ENCODE measurements around the gene TCF7.
A peak's percentile ranks its signal among the peaks of the same experiment; 100 is the strongest.

TCF7 gene

GRCh38 chr5:134127988-134128647 lies 13.6 kb downstream of the TCF7 start:
- H3K27me3 Mint-ChIP-seq: no peaks in the 10 kb centered on the region
- DNase-seq: no peak
- ATAC-seq: no peak
- H3K9me3 Mint-ChIP-seq: no peaks in the 10 kb centered on the region
- peaks cover 24% of the 10 kb centered on the region for H3K36me3 Mint-ChIP-seq (ENCODE audit: low read depth)
- peak overlapping the region; percentile 67 for H3K4me3 Mint-ChIP-seq
- peak overlapping the region; percentile 95 for H3K27ac Mint-ChIP-seq
- H3K4me1 Mint-ChIP-seq: peaks cover 100% of the 10 kb centered on the region

- ATAC-seq (no peak), DNase-seq (no peak)
- H3K4me1 Mint-ChIP-seq: peaks cover 100% of the 10 kb centered on the region
- H3K36me3 Mint-ChIP-seq (ENCODE audit: low read depth): peaks cover 22% of the 10 kb centered on the region
- no peaks in the 10 kb centered on the region for H3K9me3 Mint-ChIP-seq
- peak overlapping the region; percentile 67 for H3K4me3 Mint-ChIP-seq
- H3K27me3 Mint-ChIP-seq: no peaks in the 10 kb centered on the region
- peak overlapping the region; percentile 95 for H3K27ac Mint-ChIP-seq
Measured at GRCh38 chr5:134128648-134128995, 14.1 kb downstream of the TCF7 start.

GRCh38 chr5:134129411-134130238 lies 15.1 kb downstream of the TCF7 start:
- H3K27ac Mint-ChIP-seq: peak overlapping the region; percentile 95
- H3K9me3 Mint-ChIP-seq: no peaks in the 10 kb centered on the region
- H3K4me3 Mint-ChIP-seq: peak overlapping the region; percentile 67
- DNase-seq: no peak
- H3K27me3 Mint-ChIP-seq: no peaks in the 10 kb centered on the region
- no peak for ATAC-seq
- peaks cover 23% of the 10 kb centered on the region for H3K36me3 Mint-ChIP-seq (ENCODE audit: low read depth)
- H3K4me1 Mint-ChIP-seq: peaks cover 97% of the 10 kb centered on the region

GRCh38 chr5:134130239-134130945 lies 15.9 kb downstream of the TCF7 start:
- H3K36me3 Mint-ChIP-seq (ENCODE audit: low read depth): peaks cover 27% of the 10 kb centered on the region
- H3K4me3 Mint-ChIP-seq: peak overlapping the region; percentile 56
- H3K4me1 Mint-ChIP-seq: peaks cover 97% of the 10 kb centered on the region

GRCh38 chr5:134131165-134131564 lies 16.7 kb downstream of the TCF7 start:
- DNase-seq (peak; percentile 69), ATAC-seq (peak; percentile 60)
- H3K27ac Mint-ChIP-seq: peak overlapping the region; percentile 95
- H3K4me3 Mint-ChIP-seq: peak overlapping the region; percentile 56
- H3K9me3 Mint-ChIP-seq: no peaks in the 10 kb centered on the region
- H3K4me1 Mint-ChIP-seq: peaks cover 96% of the 10 kb centered on the region
- no peaks in the 10 kb centered on the region for H3K27me3 Mint-ChIP-seq
- H3K36me3 Mint-ChIP-seq (ENCODE audit: low read depth): peaks cover 30% of the 10 kb centered on the region

More at GRCh38 chr5:134130239-134130945, 15.9 kb downstream of the TCF7 start:
- Mint-ChIP-seq H3K27ac (peak overlapping the region; percentile 95), H3K27me3 (no peaks in the 10 kb centered on the region), H3K9me3 (no peaks in the 10 kb centered on the region)
- no peak for ATAC-seq
- no peak for DNase-seq

- peaks cover 94% of the 10 kb centered on the region for H3K4me1 Mint-ChIP-seq
- peak; percentile 5 for ATAC-seq
- no peak for DNase-seq
Measured at GRCh38 chr5:134131578-134132350, 17.3 kb downstream of the TCF7 start.

GRCh38 chr5:134132372-134133187 lies 18.1 kb downstream of the TCF7 start:
- H3K36me3 Mint-ChIP-seq (ENCODE audit: low read depth): peaks cover 34% of the 10 kb centered on the region
- peak; percentile 78 for DNase-seq
- ATAC-seq: peak; percentile 66
- H3K4me1 Mint-ChIP-seq: peaks cover 94% of the 10 kb centered on the region
- peak overlapping the region; percentile 95 for H3K27ac Mint-ChIP-seq
- no peaks in the 10 kb centered on the region for H3K27me3 Mint-ChIP-seq
- no peaks in the 10 kb centered on the region for H3K9me3 Mint-ChIP-seq
- peak overlapping the region; percentile 39 for H3K4me3 Mint-ChIP-seq

More at GRCh38 chr5:134131578-134132350, 17.3 kb downstream of the TCF7 start:
- Mint-ChIP-seq H3K4me3 (peak overlapping the region; percentile 56), H3K36me3 (ENCODE audit: low read depth) (peaks cover 32% of the 10 kb centered on the region), H3K9me3 (no peaks in the 10 kb centered on the region), H3K27me3 (no peaks in the 10 kb centered on the region), H3K27ac (peak overlapping the region; percentile 95)

GRCh38 chr5:134133188-134133994 lies 18.9 kb downstream of the TCF7 start:
- H3K9me3 Mint-ChIP-seq: no peaks in the 10 kb centered on the region
- peaks cover 32% of the 10 kb centered on the region for H3K36me3 Mint-ChIP-seq (ENCODE audit: low read depth)
- ATAC-seq: no peak
- no peaks in the 10 kb centered on the region for H3K27me3 Mint-ChIP-seq
- DNase-seq: peak; percentile 16
- H3K4me1 Mint-ChIP-seq: peaks cover 94% of the 10 kb centered on the region
- peak overlapping the region; percentile 95 for H3K27ac Mint-ChIP-seq
- H3K4me3 Mint-ChIP-seq: peak overlapping the region; percentile 39

- ATAC-seq: no peak
- DNase-seq: peak; percentile 8
- H3K27me3 Mint-ChIP-seq: no peaks in the 10 kb centered on the region
- H3K4me3 Mint-ChIP-seq: no peak overlapping the region
- no peaks in the 10 kb centered on the region for H3K9me3 Mint-ChIP-seq
- peaks cover 31% of the 10 kb centered on the region for H3K36me3 Mint-ChIP-seq (ENCODE audit: low read depth)
- peak overlapping the region; percentile 48 for H3K27ac Mint-ChIP-seq
- peaks cover 94% of the 10 kb centered on the region for H3K4me1 Mint-ChIP-seq
Measured at GRCh38 chr5:134133995-134134541, 19.6 kb downstream of the TCF7 start.

GRCh38 chr5:134135091-134135655 lies 20.7 kb downstream of the TCF7 start:
- H3K4me1 Mint-ChIP-seq: peaks cover 92% of the 10 kb centered on the region
- DNase-seq (no peak), ATAC-seq (no peak)
- peak overlapping the region; percentile 0 for H3K4me3 Mint-ChIP-seq
- peaks cover 34% of the 10 kb centered on the region for H3K36me3 Mint-ChIP-seq (ENCODE audit: low read depth)
- no peaks in the 10 kb centered on the region for H3K27me3 Mint-ChIP-seq
- H3K27ac Mint-ChIP-seq: peak overlapping the region; percentile 7
- H3K9me3 Mint-ChIP-seq: no peaks in the 10 kb centered on the region

- Mint-ChIP-seq H3K4me3 (no peak overlapping the region), H3K9me3 (no peaks in the 10 kb centered on the region), H3K27ac (no peak overlapping the region), H3K27me3 (no peaks in the 10 kb centered on the region), H3K36me3 (ENCODE audit: low read depth) (peaks cover 36% of the 10 kb centered on the region), H3K4me1 (peaks cover 92% of the 10 kb centered on the region)
- ATAC-seq (no peak), DNase-seq (no peak)
Measured at GRCh38 chr5:134136221-134136631, 21.7 kb downstream of the TCF7 start.

- Mint-ChIP-seq H3K4me1 (peaks cover 91% of the 10 kb centered on the region), H3K9me3 (no peaks in the 10 kb centered on the region), H3K27me3 (no peaks in the 10 kb centered on the region), H3K36me3 (ENCODE audit: low read depth) (peaks cover 40% of the 10 kb centered on the region), H3K4me3 (no peak overlapping the region), H3K27ac (peak overlapping the region; percentile 68)
- ATAC-seq (no peak), DNase-seq (no peak)
Measured at GRCh38 chr5:134136771-134137170, 22.3 kb downstream of the TCF7 start.

Measured in activated naive CD8-positive, alpha-beta T cell treated with anti-CD3 and anti-CD28 coated beads, Interleukin-2, amount 50 U/mL, for 24 hours (primary cell).